Jurkat, Clone E6-1 (cell line): ENCODE measurements around the gene ATXN1.

Experiments used
- DNase-seq: peaks from one replicate; pipeline ENCODE4 v3.0.0-alpha.2; 2011; ENCODE audit warnings: low read depth, low spot score
- H3K4me3 ChIP-seq: 2 replicates; pipeline ENCODE4 v1.5.1; 2011; ENCODE audit warnings: mild to moderate bottlenecking, low read length, control low read depth, moderate library complexity

ATXN1 gene

DNA sequence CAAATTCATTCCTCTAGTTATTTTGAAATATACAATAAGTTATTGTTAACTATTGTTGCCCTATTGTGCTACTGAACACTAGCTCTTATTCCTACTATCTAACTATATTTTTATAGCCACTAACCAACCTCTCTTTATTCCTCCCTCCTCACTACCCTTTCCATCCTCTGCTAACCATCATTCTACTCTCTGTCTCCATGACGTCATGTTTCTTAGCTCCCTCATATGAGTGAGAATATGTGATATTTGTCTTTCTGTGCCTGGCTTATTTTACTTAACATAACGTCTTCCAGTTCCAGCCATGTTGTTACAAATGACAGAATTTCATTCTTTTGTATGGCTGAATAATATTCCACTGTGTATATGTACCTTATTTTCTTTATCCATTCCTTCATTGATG, 95.3 kb downstream of the ATXN1 start:
- H3K4me3 ChIP-seq: no peak overlapping the region
- DNase-seq: no peak

DNA sequence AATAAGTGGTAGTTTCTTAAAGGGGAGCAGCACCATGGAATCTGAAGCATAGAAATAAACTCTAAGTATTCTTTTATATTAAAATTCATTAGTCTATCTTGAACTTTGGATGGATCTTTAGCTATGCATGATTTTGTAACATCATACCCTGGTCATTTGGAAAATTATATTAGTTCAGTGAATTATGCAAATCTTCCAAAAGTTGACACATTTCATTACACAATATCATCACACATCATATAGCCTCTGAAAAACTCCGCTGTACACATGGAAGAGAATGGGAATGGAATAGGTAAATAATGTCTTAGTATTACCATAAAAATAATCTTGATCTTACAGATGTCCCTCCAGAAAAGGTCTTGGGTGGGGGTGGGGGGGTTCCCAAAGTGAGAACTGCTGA, 96.1 kb downstream of the ATXN1 start:
- no peak overlapping the region for H3K4me3 ChIP-seq
- DNase-seq: no peak

DNA sequence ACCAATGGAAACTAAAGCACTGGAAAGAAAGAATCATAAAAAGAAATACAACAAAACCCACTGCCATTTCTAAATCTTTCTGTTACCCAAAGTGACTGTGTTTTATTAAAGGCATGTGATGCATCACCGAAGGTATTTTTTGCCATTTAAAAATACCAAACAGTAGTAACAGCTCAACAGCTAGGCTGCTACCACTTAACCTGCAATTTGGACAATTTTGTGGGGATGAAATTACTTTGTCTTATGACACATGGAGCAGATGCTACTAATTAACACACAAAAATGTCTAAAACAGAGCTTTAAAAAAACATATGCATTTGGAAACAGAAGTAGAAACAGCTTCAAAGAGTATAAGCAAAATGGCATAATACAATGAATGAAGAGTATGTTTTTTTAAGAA, 97.4 kb downstream of the ATXN1 start:
- no peak for DNase-seq

GRCh38 chr6:16660157-16660497, 101.1 kb downstream of the ATXN1 start:
- no peak overlapping the region for H3K4me3 ChIP-seq
- DNase-seq: no peak

More for the DNA sequence above, 97.4 kb downstream of the ATXN1 start:
- H3K4me3 ChIP-seq: no peak overlapping the region

GRCh38 chr6:16659466-16660156, 101.6 kb downstream of the ATXN1 start:
- no peak overlapping the region for H3K4me3 ChIP-seq
- DNase-seq: no peak

GRCh38 chr6:16658348-16659034, 102.8 kb downstream of the ATXN1 start:
- H3K4me3 ChIP-seq: no peak overlapping the region
- DNase-seq: no peak

DNA sequence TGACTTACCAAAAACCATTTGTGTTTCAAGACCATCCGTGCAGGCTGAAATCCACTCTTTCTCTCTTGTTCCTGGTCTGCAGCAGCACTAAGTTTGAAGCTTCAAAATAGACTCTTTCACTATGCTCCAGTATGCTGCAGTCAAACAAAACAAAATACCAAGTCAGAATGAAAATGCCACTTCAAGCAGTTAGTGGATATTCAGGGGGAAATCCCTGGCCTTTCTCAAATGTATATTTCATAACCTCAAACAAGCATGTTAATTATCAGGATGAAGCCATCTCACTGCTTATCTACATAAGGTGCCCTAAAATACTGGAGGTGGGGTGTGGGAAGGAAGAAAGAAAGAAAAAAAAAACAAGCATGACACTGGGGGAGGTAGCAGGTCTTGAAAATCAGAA, 103.5 kb downstream of the ATXN1 start:
- no peak for DNase-seq
- no peak overlapping the region for H3K4me3 ChIP-seq

GRCh38 chr6:16656451-16656850, 104.8 kb downstream of the ATXN1 start:
- H3K4me3 ChIP-seq: no peak overlapping the region
- no peak for DNase-seq

GRCh38 chr6:16654701-16655100, 106.6 kb downstream of the ATXN1 start:
- DNase-seq: no peak
- H3K4me3 ChIP-seq: no peak overlapping the region

GRCh38 chr6:16653226-16653625, 108.0 kb downstream of the ATXN1 start:
- DNase-seq: no peak
- H3K4me3 ChIP-seq: no peak overlapping the region

GRCh38 chr6:16651871-16652270, 109.4 kb downstream of the ATXN1 start:
- peak; percentile 74 for DNase-seq
- H3K4me3 ChIP-seq: no peak overlapping the region

DNA sequence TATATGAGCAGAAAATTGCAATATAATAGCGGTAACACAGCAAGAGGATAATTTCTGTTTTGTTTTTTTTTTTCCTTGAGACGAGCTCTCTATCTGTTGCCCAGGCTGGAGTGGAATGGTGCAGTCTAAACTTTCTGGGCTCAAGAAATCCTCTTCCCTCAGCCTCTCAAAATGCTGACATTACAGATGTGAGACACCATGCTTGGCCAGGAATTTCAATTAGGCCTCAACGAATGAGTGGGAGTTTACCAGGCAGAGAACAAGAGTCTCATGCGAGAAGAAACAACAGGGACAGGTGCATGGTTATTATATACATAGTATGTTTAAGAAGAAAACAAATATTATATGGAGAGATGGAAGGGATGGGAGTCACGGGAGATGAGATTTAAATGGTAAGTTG, 111.4 kb downstream of the ATXN1 start:
- no peak for DNase-seq
- no peak overlapping the region for H3K4me3 ChIP-seq

GRCh38 chr6:16649241-16649640, 112.0 kb downstream of the ATXN1 start:
- H3K4me3 ChIP-seq: no peak overlapping the region
- DNase-seq: no peak

DNA sequence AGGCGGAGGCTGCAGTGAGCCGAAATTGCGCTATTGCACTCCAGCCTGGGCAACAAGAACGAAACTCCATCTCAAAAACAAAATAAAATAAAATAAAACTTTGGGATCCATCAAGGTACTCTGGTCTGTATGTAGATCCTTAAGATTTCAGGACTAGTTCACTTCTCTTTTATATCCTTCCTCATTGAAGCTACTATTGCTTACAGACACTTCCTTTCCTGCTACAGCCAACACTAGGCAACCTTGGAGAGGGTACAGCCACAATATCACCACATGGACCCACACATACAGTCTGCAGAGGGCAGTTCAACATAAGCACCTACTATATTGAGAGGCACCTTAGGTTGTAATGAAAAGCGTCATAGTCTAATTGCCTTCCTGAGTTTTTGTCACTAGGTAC, 113.3 kb downstream of the ATXN1 start:
- no peak for DNase-seq
- H3K4me3 ChIP-seq: no peak overlapping the region

GRCh38 chr6:16647422-16647821, 113.8 kb downstream of the ATXN1 start:
- no peak for DNase-seq

GRCh38 chr6:16644540-16645250, 116.6 kb downstream of the ATXN1 start:
- no peak for DNase-seq
- H3K4me3 ChIP-seq: no peak overlapping the region

More at GRCh38 chr6:16647422-16647821, 113.8 kb downstream of the ATXN1 start:
- H3K4me3 ChIP-seq: no peak overlapping the region

DNA sequence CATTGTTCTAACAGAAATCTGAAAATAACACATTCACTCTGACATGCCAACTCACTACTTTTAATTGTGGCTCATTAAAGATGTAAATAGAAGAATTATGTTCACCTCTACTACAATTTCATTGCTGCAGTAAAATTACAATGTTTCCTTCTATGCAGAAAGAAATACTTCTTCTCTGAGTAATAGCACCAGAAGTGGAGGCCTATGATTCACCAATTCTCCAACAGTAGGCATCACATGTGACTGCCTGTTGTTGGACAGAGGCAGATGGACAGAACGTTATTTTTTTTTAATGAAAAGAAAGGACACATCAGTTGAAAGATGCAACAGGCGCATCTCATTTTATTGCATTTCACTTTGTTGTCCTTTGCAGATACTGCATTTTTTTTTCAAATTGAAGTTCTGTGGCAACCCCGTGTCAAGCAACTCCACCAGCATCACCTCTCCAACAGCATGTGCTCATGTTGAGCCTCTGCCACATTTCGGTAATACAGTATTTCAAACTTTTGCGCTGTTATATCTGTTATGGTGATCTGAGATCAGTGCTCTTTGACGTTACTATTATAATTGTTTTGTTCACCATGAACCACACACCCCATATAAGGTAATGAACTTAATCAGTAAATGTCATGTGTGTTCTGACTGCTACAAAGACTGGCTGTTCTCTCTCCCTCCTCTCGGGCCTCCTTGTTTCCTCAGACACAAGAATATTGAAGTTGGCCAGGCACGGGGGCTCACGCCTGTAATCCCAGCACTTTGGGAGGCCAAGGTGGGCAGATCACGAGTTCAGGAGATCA, 121.4 kb downstream of the ATXN1 start:
- no peak for DNase-seq
- no peak overlapping the region for H3K4me3 ChIP-seq

DNA sequence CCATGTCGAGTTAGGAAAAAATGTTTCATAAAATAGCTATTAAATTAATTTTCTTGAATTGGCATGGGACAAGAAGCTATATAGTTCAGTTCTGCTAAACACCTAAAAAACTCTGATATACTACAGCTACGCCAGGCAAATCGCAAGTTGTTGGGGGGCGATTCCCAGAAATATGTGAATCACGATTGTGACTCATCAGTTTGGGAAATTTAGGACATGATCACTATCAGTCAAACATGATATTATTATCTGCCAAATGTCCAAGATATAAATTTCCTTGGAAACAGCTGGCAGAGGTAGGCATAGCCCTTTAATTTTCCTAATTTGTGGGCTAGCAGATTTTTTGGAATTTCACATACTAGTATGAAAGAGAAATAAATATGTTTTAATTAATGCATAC, 123.6 kb downstream of the ATXN1 start:
- DNase-seq: no peak
- H3K4me3 ChIP-seq: no peak overlapping the region

DNA sequence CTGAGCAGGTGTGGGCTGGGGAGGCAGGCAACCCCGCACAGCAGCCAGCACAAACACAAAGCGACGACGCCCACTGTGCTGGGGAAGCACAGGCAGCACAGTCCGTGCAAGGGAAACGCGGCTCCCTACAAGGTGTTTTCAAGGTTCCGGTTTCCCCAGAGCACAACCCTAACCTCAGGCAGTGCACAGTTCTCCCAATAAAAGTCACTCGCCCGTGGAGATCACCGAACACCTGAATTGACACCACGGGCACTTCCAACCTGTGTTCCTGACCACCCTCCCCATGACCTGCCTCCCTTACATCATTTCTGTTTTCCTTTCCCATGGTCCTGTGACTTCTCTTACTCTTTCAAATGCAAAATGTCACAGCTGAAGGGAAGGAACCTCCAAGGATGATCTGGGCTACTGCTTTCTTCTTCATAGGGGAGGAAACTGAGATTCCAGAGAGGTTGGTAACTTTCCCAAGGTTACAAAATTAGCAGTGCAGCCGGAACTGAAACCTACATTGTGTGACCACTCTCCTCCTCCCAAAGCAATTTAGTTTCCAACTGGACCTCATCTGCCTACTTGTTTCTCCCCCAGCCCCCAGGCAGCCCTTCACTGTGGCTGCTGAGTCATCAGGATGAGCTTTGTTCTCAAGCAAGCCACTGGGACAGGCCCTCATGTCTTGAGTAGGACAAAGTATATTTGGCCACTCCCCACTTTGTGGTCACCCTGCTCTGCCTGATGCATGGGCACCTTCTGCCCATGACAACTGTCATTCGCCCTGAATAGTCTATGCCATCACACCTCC, 125.3 kb downstream of the ATXN1 start:
- no peak for DNase-seq
- no peak overlapping the region for H3K4me3 ChIP-seq
